GM12872 (cell line): ENCODE measurements around the gene ETFBKMT.

Source experiments
- CTCF ChIP-seq: IDR thresholded peaks from 3 replicates; pipeline ENCODE4 v1.5.1; 2011; ENCODE audit warnings: low read depth, mild to moderate bottlenecking, low read length, moderate library complexity; ENCODE audit not compliant: insufficient read depth

ETFBKMT gene

GRCh38 chr12:31715283-31715825 lies 55.9 kb downstream of the ETFBKMT start:
- TF ChIP-seq CTCF: no peak

GRCh38 chr12:31722580-31722979 lies 63.1 kb downstream of the ETFBKMT start:
- TF ChIP-seq CTCF: no peak
